Stimulated activated CD4-positive, alpha-beta T cell treated with anti-CD3 and anti-CD28 coated beads, Interleukin-4, amount 100 ng/mL, for 4 hours (primary cell): ENCODE results near the gene ATP6V1G1.
"Not testable (repeated sequence)": the region's sequence is repeated elsewhere in the genome, so short reads cannot be mapped to it uniquely, and the experiment has no call there.

ENCODE experiments used
- DNase-seq, 2 experiments: peaks; one replicate each; pipeline ENCODE4 v3.0.0-alpha.2; 2020

The ATP6V1G1 gene, protein sequence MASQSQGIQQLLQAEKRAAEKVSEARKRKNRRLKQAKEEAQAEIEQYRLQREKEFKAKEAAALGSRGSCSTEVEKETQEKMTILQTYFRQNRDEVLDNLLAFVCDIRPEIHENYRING

DNA sequence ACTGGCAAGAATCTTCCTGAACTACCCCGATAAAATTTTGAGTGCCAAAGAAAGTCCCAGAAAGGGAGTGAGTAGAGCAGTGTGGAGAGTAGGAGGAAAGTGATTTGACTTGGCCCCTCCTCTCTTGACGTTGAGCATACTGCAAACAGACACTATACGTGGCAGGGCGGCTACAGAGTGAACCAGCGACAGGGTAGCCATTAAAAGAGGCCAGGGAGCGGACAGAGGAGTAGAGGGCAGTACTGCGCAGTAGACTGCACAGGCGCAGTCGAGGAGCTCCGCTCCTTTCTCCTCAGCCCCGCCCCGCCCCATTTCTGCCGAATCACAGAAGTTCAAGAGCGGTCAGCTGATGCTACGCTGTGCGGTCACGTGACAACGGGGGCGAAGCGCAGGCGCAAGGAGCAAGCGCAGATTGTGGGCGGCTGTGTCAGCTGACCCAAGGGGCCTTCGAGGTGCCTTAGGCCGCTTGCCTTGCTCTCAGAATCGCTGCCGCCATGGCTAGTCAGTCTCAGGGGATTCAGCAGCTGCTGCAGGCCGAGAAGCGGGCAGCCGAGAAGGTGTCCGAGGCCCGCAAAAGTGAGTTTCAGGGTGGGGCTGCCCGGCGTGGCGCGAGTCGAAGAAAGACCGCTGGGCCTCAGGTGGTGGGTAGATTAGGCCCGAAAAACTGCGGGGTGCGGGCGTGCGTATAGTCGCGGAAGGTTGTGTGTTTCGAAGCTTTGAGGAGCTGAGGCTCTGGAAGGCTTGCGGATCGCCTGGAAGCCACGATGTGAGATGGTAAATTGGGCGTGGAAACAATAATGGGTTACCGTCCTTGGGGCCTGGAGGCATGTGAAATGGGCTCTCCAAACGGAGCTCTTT lies at the start of gene ATP6V1G1:
Gene ATP6V1G1 (plus strand): TSS at position 425 of the 858 bp plus-strand sequence. CDS start 70 bp downstream, at position 495.
- peak; percentile 99 for DNase-seq

DNA sequence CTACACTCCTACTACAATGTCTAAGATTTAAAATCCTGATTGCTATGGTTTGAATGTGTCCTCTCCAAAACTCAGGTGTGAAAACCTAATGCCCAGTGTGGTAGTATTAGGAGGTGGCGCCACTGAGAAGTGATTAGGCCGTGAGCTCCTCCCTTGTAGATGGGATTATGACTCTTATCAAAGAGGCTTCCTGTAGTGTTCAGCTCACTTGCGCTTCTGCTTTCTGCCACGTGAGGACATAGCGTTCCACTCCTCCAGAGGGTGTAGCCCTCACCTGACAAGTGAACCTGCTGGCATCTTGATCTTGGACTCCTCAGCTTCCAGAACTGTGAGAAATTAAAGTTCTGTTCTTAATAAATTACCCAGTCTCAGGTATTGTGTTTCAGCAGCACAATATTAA lies 49.3 kb upstream of the ATP6V1G1 start:
- peak in 1 of 2 experiments; percentile 22 for DNase-seq

DNA sequence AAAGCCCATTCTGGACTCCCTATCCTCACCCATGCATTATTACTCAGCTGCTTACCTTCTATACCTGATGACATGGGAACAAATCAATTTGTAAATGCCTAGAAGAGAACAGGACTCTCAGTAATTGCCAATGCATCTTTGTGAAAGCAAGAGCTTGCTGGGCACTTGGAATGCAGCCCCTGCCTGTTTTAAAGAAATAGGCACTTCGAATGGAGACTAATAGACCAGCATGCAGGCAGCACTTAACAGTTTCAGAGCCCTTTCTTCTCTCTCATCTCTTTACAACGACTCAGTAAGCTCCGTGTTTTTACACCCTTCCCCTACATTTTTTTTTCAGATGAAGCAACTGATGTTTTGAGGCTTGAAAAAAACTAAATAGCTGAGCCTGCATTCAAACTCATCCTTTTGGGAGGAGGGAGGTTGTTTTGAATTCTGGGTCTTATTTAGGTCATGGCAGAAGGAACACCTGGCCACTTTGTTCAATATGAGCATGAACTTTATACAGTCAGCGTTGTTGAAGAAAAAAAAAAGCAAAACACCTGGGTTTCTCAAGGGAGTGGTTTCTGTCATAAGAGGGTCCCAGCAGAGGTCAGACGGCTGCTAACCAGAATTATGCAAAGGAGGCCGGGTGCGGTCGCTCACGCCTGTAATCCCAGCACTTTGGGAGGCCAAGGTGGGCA lies 47.7 kb upstream of the ATP6V1G1 start:
- no peak for DNase-seq

DNA sequence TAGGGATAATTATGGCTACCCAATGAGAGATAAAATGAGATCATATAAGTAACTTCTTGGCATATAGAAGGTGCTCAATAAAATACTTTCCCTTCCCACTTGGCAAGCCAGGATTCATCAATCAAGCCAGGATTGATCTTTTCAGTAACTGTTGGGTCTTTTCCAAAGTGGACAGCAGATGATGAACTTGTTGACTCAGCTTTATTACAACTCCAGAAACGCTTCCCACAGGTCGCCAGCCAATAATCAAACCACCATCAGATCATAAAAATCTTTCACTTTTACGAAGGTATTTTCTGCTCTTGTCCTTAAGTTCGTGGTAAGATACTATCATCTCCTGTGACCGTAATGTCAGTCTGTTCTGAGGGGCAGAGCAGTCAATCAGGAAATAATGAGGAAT lies 42.5 kb upstream of the ATP6V1G1 start:
- DNase-seq, result no peak

DNA sequence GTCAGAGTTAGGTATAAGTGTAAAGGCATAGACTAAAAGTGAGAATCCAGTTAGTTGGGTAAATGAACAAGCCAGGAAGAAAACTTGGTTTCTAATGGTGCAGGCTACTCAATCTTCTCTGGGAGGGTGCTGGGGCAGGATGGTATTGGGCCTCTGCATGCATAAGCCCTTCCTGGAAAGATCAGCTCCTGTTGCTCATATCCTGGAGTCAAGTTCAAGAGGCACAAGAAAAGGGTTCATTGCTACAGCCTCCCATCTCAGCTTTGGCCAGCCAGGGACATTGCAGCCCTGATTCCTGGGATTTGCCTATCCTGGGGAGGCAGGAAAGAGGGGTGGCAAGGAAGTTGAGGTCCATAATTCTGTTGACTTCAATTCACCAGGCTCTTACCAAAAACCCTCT lies 40.7 kb upstream of the ATP6V1G1 start:
- DNase-seq, result no peak

DNA sequence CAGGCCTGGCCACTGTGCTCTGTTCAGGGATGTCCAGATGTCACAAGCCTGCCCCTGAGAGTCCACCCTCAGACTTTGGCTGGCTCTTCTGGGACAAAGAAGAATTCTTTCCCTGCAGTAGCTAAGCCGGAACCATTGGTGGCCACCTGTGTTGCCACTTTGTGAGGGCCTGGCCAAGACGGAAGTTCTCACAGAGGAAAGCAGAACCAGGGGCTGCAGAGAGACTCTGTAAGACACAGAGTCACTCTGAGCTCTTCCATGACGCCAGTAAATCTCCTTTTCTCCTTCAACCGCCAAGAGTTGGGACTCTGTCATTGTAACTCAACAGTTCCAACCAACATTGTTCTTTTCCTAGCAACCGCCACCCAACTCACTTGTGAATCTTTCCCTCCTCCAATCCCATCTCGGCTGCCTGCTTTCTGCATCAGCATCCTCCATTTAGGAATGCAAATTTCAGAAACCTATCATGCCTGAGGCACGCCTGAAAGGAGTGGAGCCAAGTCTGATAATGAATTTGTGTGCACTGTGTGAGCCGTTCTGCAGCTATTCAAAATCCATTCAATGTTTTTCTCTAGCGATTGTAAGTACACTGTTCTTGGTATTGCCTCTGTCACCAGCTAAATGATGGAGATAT lies 37.8 kb upstream of the ATP6V1G1 start:
- DNase-seq, result no peak

DNA sequence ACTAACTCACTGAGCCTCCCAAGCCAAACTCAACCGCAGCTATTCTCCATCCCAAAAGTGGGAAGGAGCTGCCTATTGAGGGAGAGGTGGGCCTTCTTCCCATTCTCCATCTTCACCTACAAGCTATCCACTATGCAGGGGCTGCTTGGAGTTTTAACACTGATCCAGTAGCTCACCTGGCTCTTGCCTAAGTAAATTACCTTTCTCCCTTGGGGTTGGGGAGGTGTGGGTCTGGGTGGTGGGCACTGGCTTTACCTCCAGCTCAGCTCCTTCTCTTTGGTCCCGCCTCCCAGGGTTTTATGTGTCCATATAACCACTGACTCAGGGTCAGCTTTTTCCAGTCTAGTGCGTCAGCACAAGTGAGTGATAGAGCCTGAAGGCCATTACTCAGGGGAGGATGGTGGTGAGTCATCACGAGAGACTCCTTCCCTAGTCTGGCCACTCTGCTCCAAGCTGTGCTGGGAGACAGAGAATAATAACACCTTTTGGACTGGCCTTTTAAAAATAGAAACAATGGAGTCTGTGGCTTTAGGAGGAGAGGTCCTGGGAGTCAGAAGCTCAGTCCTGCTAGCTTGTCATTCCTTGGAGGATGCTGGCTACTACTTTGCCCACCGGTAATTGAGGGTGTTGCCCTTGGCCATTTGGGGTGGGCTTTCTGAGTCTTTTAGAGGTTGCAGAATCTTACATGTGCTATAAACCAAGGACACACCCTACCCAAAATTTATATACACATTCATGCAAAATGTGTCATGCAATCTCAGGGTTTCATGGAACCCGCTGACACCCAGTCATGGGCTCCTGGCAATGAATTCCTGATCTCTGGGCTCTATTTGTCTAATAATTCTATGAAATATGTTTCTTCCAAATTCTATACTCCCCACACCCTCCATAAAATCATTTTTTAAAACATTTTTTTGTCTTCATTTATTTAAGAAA lies 35.6 kb upstream of the ATP6V1G1 start:
- DNase-seq, result no peak

DNA sequence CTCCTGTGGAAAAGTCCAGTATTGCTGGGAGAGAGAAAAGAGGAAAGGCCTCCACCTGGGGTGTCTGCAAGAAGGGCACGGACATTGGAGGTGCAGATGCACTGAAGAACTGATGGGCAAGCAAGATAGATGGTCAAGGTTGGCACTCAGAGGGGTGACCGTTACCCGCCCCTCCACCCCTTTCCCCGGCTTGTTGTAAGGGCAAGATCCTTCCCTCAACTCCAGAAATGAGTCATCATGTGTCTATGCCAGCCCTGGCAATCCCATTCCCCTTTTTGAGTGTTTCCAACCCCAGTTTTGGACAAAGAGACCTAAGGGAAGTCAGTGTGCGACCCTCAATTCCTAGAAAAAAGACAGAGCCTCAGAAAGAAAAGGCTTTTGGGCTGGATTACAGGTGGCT lies 34.9 kb upstream of the ATP6V1G1 start:
- DNase-seq, result no peak

DNA sequence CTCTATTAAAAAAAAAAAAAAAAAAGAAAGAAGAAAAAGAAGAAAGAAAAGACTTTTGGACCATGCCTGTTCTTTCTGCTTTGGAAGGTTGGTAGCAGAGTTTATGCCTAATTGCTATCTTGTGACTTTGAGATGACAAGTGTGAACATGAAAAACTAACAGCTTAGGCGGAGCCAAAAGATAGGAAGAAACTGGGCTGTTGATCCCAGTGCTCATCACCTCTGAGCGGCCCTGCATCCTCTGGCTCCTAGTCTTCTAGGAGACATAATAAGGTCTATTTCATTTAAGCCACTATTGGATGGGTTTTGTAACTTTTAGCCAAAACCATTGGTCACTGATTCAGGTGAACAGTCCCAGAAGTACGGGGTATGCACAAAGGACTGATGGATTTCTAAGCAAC lies 34.4 kb upstream of the ATP6V1G1 start:
- DNase-seq, result no peak

DNA sequence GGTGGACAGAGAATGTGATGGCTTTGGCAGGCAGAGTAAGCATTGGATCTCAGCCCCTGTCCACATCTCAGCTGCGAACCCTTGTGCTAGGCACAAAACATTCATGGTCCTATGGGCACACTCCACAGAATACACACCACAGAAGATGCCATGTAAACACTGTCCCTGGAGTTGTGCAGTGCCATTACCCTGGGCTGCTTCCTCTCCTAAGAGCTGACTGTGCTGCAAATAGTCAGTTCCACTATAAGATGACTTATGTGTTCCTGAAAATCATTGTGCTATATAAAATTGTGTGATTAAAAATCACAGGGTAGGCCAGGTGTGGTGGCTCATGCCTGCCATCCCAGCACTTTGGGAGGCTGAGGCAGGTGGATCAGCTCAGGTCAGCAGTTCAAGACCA lies 31.9 kb upstream of the ATP6V1G1 start:
- no peak for DNase-seq

DNA sequence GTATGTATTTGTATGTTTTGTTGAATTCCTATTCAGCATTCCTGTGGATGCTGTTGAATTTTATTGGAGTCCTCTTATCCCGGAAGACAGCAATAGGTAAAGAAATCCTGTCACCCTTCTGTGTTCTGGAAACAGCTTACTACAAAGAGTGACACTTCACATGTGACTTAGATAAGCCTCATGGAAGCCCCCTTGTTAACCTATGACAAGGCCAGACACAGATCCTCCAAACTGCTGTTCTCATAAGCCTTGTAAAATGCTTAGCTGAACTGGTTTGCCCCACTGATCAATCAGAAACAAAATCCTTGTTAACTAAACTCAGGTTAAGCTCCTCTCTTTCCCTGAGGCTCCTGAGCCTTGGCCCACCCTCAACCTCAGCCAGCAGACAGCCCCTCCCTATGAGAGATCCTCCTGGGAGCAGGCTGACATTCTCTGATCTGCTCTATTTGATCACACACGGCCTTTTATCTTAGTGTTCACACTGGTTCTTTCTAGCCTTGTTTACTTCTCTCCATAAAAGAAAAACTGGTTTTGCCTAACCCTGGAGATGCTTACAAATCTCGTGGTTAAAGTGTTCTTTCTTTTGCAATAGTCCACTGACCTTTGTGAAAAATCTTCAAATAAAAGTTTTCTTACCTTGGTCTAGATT lies 29.4 kb upstream of the ATP6V1G1 start:
- no peak for DNase-seq

DNA sequence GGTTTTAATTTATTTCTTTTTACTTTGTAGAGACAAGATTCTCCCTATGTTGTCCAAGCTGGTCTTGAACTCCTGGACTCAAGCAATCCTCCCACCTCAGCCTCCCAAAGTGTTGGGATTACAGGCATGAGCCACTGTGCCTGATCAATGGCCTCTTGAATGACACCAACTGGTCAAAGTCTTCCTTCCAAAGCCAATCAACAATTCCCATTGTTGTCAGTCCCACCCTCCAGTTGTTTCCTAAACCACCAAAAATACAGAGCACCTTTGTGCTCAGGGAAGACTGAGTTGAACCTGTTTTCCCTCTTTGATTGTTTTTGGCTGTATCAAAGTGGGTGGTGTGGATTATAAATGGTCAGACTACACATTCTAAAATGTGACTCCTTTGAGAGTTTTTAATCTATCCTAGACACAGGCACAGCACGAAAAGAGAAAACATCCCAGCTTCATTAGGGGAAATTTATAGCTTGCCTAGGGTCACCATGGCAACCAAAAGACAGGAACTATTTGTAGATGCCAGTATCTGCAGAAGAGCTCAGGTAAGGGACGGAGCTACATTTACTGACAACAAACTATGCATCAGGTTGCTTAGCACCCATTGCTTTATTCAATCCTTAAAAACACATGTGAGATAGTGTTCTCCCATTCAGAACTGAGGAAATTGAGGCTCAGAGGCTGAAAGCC lies 27.6 kb upstream of the ATP6V1G1 start:
- no peak for DNase-seq

DNA sequence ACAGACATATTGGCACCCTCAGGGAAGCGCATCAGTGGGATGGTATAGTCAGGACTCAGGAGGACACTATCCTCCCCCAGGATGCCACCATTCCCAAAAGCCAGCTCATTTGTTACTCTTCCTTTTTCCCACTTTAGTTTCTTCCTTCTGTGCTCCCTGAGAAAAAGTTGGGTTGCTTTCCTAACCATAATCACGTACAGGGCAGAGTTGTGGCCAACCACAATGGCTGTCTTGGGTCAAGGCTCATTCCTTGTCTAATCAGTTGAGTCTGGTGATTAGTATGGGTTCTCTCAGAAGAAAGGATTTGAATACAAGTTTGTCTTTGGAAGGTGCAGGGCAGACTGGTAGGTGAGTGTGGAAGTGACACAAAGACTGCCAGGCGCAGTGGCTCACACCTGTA lies 26.6 kb upstream of the ATP6V1G1 start:
- no peak for DNase-seq

DNA sequence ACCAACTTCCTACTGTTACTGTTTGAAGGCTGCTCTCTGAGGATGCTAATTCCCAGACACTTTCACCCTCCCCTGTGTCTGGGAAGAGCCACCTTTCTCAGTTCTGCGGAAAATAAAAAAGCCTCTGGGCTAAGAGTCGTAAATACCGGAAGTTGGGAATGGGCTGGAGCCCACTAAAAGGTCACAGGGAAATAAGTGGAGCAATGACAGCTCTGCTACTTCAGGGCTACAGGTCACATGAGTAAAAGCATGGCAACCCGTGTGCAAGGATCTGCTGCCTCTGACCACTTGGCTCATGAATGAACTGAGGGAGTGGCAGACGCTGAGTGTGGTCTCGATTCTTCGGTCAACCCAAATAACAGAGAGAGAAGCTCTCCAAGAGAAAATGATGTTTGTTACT lies 25.8 kb upstream of the ATP6V1G1 start:
- no peak for DNase-seq

DNA sequence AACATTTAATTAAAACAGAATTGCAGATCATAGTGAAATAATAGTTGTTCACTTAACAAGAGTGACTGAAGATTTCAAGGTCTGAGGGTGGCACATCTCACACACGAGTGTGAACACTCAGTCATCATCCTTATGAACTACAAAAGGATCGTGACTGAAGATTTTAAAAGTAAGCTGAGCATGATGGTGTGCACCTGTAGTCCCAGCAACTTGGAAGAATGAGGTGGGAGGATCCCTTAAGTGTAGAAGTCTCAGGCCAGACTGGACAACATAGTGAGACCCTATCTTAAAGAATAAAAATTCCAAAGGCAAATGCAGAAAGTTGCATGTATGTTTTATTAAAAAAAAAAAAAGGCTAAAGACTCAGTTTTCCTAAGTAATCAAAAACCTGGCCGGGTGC lies 22.4 kb upstream of the ATP6V1G1 start:
- no peak for DNase-seq

DNA sequence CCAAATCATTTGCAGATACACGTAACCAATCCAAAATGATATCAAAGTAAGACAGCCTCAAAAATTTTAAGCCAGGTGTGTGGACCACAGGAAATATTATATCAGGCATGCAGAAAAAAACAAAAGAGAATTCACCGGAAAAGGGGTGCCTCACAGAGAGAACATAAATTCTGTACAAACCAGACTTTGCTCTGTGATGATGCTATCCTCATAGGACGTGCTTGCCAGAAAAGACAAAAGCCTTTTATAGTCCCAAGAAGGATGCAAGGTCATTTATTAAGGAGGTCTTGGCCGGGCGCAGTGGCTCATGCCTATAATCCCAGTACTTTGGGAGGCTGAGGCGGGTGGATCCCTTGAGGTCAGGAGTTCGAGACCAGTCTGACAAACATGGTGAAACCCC lies 16.8 kb upstream of the ATP6V1G1 start:
- DNase-seq, result no peak

DNA sequence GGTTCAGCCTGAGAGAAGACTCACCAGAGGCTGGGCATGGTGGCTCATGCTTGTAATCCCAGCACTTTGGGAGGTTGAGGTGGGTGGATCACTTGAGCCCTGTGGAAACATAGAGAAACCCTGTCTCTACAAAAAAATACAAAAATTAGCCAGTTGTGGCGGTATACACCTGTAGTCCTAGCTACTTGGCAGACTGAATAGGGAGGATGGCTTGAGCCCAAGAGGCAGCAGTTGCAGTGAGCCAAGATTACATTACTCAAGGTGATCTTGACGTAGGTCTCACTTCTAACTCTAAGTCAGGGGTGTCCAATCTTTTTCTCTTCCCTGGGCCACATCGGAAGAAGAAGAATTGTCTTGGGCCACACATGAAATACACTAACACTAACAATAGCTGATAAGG lies 16.2 kb upstream of the ATP6V1G1 start:
- no peak for DNase-seq

DNA sequence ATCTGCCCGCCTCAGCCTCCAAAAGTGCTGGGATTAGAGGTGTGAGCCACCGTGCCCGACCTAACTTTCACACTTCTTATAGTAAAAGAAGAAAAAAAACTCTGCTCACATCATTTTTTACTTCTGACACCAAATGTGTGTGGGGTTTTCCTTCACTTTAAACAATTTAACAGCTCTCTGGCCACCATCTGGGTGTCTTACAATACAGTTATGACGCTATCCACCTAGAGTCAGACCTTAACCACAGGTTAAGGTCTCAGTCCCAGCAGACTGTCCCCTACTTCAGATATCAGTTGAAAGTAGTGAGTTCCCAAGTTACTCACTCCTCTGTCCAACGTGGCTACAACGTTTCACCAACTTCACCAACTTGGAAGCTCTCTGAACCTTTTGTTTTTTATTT lies 15.4 kb upstream of the ATP6V1G1 start:
- DNase-seq, result no peak

DNA sequence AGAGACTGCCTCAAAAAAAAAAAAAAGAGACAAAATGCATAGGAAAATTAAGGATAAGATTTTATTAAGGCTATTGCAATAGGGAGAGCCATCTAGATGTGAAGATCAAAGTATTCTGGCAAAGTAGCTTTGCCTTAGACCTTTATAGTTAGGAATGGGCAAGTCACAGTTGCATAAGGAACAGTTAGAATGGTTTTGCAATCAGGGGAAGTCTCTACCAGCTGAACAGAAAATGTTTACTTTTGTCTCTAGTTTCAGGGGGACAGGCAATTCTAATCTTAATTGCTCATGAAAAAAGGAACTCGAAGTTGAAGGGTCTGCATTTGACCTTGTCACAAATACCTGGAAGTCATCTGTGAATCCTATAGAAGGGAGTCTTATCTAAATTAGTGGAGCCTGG lies 13.1 kb upstream of the ATP6V1G1 start:
- DNase-seq, result no peak

DNA sequence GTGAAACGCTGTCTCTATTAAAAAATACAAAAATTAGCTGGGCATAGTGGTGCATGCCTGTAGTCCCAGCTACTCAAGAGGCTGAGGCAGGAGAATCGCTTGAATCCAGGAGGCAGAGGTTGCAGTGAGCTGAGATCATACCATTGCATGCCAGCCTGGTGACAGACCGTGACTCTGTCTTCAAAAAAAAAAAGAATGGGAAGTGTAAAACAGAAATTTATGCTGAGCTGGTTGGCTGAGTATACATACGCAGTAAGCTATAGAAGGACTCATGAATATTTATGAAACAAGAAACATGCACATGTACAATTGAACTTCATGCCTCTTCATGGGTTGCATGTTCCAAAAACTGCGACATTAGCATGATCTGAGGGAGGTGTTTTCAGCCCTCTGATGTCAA lies 10.8 kb upstream of the ATP6V1G1 start:
- DNase-seq, result not testable (repeated sequence)

DNA sequence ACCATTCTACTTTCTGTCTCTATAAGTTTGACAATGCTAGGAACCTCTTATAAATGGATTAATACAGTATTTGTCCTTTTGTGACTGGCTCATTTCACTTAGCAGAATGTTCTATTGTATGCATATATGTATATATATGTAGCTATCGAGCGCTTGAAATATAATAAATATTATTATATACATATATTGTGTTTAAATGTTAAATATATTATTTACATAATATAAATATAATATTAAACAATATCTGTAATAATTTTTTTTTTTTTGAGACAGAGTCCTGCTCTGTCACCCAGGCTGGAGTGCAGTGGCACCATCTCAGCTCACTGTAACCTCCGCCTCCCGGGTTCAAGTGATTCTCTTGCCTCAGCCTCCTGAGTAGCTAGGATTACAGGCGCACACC lies 9.4 kb upstream of the ATP6V1G1 start:
- DNase-seq, result not testable (repeated sequence)
